Chondrocyte (in vitro differentiated cells): ENCODE measurements around the gene ARHGEF2. TPM values are rescaled to one million over a fixed set of nuclear protein-coding genes. Genes with fewer than 3 reads are reported as not detected.

Source experiments
- DNase-seq: peaks from one replicate; pipeline ENCODE4 v3.0.0; 2021; ENCODE audit warnings: mixed read lengths, low spot score
- H3K27ac Mint-ChIP-seq: one replicate; pipeline ENCODE4 v1.8.0; 2021; ENCODE audit warnings: mild to moderate bottlenecking, moderate library complexity, mixed read lengths; ENCODE audit not compliant: unreplicated experiment
- H3K27me3 Mint-ChIP-seq: 2 replicates; pipeline ENCODE4 v1.8.0; 2021; ENCODE audit warnings: low read depth, mixed read lengths
- H3K36me3 Mint-ChIP-seq: 2 replicates; pipeline ENCODE4 v1.8.0; 2021; ENCODE audit warnings: low read depth, mixed read lengths
- H3K4me1 Mint-ChIP-seq: 2 replicates; pipeline ENCODE4 v1.8.0; 2021; ENCODE audit warnings: low read depth, mild to moderate bottlenecking, mixed read lengths
- H3K4me3 Mint-ChIP-seq: one replicate; pipeline ENCODE4 v1.8.0; 2021; ENCODE audit warnings: mild to moderate bottlenecking, moderate library complexity, mixed read lengths; ENCODE audit not compliant: unreplicated experiment
- H3K9me3 Mint-ChIP-seq: 2 replicates; pipeline ENCODE4 v1.8.0; 2021; ENCODE audit warnings: low read depth, mixed read lengths
- CTCF ChIP-seq: fragments of 200-600 bp; sonication (generic); IDR thresholded peaks from 2 replicates; pipeline ENCODE4 v1.5.0; 2021; ENCODE audit warnings: antibody characterized with exemption, mild to moderate bottlenecking, moderate library complexity
- total RNA-seq: library from RNA; stranded (reverse); gene quantifications from 3 replicates; pipeline ENCODE4 v1.2.1, GENCODE V29; 2021

ARHGEF2 gene
- total RNA-seq, 1 donor from 2014 or later: 203 TPM

- no peak for TF ChIP-seq CTCF
- DNase-seq: no peak
- Mint-ChIP-seq H3K4me1 (no peaks in the 10 kb centered on the region), H3K27me3 (no peaks in the 10 kb centered on the region), H3K4me3 (no peak overlapping the region), H3K36me3 (peaks cover 34% of the 10 kb centered on the region), H3K9me3 (no peaks in the 10 kb centered on the region), H3K27ac (no peak overlapping the region)
Observed at GRCh38 chr1:156009404-156009803, 31.1 kb upstream of the ARHGEF2 start.

GRCh38 chr1:156006666-156007376 is 28.5 kb upstream of the ARHGEF2 start:
- H3K4me3 Mint-ChIP-seq: no peak overlapping the region
- no peaks in the 10 kb centered on the region for H3K9me3 Mint-ChIP-seq
- no peak for DNase-seq
- H3K27me3 Mint-ChIP-seq: no peaks in the 10 kb centered on the region
- H3K36me3 Mint-ChIP-seq: peaks cover 27% of the 10 kb centered on the region
- TF ChIP-seq CTCF: no peak
- no peaks in the 10 kb centered on the region for H3K4me1 Mint-ChIP-seq
- no peak overlapping the region for H3K27ac Mint-ChIP-seq

GRCh38 chr1:156004843-156005584 is 26.7 kb upstream of the ARHGEF2 start:
- no peak for TF ChIP-seq CTCF
- no peak for DNase-seq
- Mint-ChIP-seq H3K36me3 (peaks cover 13% of the 10 kb centered on the region), H3K9me3 (no peaks in the 10 kb centered on the region), H3K4me1 (no peaks in the 10 kb centered on the region), H3K27ac (no peak overlapping the region), H3K4me3 (no peak overlapping the region), H3K27me3 (no peaks in the 10 kb centered on the region)

GRCh38 chr1:156003923-156004188 is 25.5 kb upstream of the ARHGEF2 start:
- Mint-ChIP-seq H3K9me3 (no peaks in the 10 kb centered on the region), H3K36me3 (peaks cover 6% of the 10 kb centered on the region), H3K27ac (no peak overlapping the region), H3K4me3 (no peak overlapping the region), H3K4me1 (no peaks in the 10 kb centered on the region), H3K27me3 (no peaks in the 10 kb centered on the region)
- no peak for DNase-seq
- no peak for TF ChIP-seq CTCF

- DNase-seq: no peak
- no peaks in the 10 kb centered on the region for H3K27me3 Mint-ChIP-seq
- no peak for TF ChIP-seq CTCF
- no peaks in the 10 kb centered on the region for H3K4me1 Mint-ChIP-seq
- no peak overlapping the region for H3K4me3 Mint-ChIP-seq
- no peak overlapping the region for H3K27ac Mint-ChIP-seq
- peaks cover 2% of the 10 kb centered on the region for H3K36me3 Mint-ChIP-seq
- no peaks in the 10 kb centered on the region for H3K9me3 Mint-ChIP-seq
Observed at GRCh38 chr1:156002188-156002911, 24.0 kb upstream of the ARHGEF2 start.
